ENCODE results near the gene KRT32. TPM values are rescaled to one million over a fixed set of nuclear protein-coding genes. Genes with fewer than 3 reads are reported as not detected.

KRT32 gene
- total RNA-seq, 1 donor from 2014 or later, result not detected

DNA sequence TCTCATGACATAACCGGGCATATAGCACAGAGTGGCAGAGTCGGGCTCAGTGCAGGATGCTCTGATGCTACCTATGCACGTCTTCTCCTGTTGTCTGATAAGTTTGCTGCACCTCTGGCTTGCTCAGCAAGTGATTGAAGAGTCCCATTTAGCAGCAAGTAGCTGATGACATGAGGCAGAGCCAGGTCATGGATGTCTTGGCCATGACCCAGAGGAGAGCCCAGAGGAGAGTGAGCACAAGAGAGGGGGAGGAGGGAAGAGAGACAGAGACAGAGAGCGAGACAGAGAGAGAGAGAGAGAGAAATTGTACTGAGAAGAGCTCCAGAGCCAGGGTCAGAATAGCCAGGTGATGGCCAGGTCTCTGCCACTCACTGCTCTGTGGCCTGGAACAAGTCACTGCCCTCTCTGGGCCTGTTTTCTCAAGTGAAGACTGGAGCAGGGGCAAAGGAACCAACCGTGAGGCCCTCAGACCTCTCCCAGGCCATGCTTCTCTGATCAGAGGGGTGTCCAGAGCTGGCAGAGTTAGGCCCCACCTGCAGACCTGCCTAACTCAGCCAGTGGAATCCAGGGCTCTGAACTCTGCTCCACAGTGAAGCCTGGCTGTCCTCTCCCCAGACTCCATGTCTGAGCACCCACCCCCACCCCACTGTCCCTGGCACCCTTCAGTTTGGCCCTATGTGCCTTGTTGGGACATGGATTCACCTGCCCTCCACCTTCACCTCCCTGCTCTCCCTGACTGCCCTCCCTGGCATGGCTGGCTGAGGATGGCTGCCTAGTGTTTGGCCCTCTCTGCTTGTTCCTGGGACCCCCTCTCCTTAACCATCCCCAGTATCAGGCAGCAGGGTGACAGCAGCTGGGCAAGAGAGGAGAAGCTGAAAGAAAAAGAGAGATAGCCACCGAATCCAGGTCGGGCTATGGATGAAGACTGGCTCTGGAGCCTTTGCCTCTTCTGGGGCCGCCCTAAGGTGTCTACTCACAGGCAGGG is 18.0 kb upstream of the KRT32 start:
- TF ChIP-seq, protein P1, sequence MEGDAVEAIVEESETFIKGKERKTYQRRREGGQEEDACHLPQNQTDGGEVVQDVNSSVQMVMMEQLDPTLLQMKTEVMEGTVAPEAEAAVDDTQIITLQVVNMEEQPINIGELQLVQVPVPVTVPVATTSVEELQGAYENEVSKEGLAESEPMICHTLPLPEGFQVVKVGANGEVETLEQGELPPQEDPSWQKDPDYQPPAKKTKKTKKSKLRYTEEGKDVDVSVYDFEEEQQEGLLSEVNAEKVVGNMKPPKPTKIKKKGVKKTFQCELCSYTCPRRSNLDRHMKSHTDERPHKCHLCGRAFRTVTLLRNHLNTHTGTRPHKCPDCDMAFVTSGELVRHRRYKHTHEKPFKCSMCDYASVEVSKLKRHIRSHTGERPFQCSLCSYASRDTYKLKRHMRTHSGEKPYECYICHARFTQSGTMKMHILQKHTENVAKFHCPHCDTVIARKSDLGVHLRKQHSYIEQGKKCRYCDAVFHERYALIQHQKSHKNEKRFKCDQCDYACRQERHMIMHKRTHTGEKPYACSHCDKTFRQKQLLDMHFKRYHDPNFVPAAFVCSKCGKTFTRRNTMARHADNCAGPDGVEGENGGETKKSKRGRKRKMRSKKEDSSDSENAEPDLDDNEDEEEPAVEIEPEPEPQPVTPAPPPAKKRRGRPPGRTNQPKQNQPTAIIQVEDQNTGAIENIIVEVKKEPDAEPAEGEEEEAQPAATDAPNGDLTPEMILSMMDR (IDR thresholded peaks at IDR 0.05), result no peak
- Mint-ChIP-seq H3K9me3 (ENCODE audit: low read depth) (no peaks in the 10 kb centered on the region), H3K27me3 (ENCODE audit: low read depth) (peaks cover 13% of the 10 kb centered on the region), H3K4me1 (ENCODE audit: low read depth) (no peaks in the 10 kb centered on the region), H3K4me3 (ENCODE audit: unreplicated experiment) (no peak overlapping the region), H3K36me3 (ENCODE audit: low read depth) (no peaks in the 10 kb centered on the region), H3K27ac (ENCODE audit: unreplicated experiment) (no peak overlapping the region)
- peak; percentile 33 for DNase-seq (ENCODE audit: low spot score)

DNA sequence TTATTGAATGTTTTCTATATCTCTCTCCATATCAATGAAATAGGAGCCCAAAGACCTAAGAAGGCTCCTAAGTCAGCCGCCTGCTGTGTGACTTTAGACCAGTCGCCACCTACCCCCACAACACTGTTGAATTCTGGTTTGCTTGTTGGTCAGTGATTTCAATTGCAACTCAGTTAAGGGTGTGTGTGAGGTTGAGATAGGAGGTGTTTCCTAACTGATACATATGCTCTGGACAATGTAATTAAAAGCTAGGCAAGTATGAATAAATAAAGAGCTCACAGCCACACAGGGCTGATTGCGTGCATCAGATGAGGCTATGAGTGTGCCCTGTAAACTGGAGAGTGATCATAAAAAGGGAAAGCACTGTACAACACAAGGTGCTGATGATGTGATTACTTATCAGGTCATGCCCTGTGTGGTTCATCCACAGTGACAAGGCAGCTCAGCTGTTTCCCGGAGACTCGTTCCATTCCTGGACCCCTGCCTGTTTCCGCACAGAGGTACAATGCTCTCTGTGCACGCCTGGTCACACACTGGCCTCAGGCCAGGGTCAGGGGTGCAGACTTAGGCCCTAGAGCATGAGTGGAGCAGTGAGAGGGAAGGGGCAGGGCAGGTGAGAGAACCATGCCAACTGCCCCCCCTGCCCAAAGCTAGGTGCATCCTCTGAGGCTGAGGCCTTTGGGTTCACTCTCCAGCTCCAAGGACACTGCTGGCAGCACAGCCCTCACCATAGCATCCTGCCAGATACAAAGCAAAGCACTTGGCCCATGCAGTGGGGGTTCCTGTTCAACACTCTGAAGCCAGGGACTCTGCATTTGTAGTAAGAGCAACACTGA is 17.0 kb upstream of the KRT32 start:
- H3K27me3 Mint-ChIP-seq (ENCODE audit: low read depth), result peaks cover 13% of the 10 kb centered on the region
- H3K4me3 Mint-ChIP-seq (ENCODE audit: unreplicated experiment), result no peak overlapping the region
- H3K36me3 Mint-ChIP-seq (ENCODE audit: low read depth), result no peaks in the 10 kb centered on the region
- no peak for DNase-seq (ENCODE audit: low spot score)
- no peak overlapping the region for H3K27ac Mint-ChIP-seq (ENCODE audit: unreplicated experiment)
- no peaks in the 10 kb centered on the region for H3K4me1 Mint-ChIP-seq (ENCODE audit: low read depth)
- TF ChIP-seq, protein P1 (IDR thresholded peaks at IDR 0.05), result no peak
- no peaks in the 10 kb centered on the region for H3K9me3 Mint-ChIP-seq (ENCODE audit: low read depth)

DNA sequence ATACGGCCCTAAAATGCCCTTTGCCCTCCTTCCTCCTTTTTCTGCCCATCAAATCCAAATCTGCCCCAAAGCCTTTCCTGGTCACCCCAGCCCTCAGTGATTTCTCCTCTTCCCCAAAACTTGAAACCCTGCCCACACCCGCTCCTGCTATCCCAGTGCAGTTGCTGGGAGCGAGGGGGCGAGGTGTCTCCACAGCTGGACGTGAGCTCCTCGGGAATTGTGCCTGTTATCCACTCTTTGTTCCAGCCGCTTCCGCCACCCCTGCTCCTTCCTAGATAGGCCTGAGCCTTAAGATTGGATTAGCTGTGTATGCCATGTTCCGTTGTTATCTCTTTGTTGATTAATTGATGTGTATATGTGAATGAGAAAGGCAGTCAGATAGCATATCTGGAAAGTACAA is 16.3 kb upstream of the KRT32 start:
- TF ChIP-seq, protein P1 (IDR thresholded peaks at IDR 0.05), result no peak
- Mint-ChIP-seq H3K4me1 (ENCODE audit: low read depth) (no peaks in the 10 kb centered on the region), H3K9me3 (ENCODE audit: low read depth) (no peaks in the 10 kb centered on the region), H3K27me3 (ENCODE audit: low read depth) (peaks cover 13% of the 10 kb centered on the region), H3K27ac (ENCODE audit: unreplicated experiment) (no peak overlapping the region), H3K36me3 (ENCODE audit: low read depth) (no peaks in the 10 kb centered on the region), H3K4me3 (ENCODE audit: unreplicated experiment) (no peak overlapping the region)
- DNase-seq (ENCODE audit: low spot score), result no peak

DNA sequence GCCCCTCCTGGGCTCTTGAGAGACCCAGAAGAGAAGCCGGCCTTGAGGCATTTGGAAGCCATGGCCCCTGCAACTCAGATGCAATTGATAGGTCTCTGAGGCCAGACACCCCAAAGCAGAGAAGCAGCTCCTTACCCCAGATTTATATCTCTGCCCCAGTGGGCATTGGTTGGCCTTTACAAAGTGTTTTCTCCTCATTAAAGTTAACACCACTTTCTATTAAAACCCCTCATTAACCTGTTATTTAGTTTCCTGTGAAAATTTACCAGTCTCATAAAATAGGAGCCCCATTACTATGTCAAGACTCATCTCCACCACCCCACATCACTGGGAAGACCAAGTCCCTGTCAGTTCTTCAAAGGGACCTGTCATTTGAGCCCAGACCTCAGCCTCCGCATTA is 13.8 kb upstream of the KRT32 start, which contains the start of gene KRT35:
KRT35 (minus strand) TSS at position 116 of the 400 bp plus-strand sequence; CDS start at position 62, 54 bp downstream.
- no peak within 1 kb of the TSS for H3K4me3 Mint-ChIP-seq (ENCODE audit: unreplicated experiment)
- no peaks in the 10 kb centered on the region for H3K36me3 Mint-ChIP-seq (ENCODE audit: low read depth)
- TF ChIP-seq, protein P1 (IDR thresholded peaks at IDR 0.05), result no peak
- no peaks in the 10 kb centered on the region for H3K9me3 Mint-ChIP-seq (ENCODE audit: low read depth)
- peaks cover 10% of the 10 kb centered on the region for H3K27me3 Mint-ChIP-seq (ENCODE audit: low read depth)
- H3K27ac Mint-ChIP-seq (ENCODE audit: unreplicated experiment), result no peak within 1 kb of the TSS
- DNase-seq (ENCODE audit: low spot score), result no peak
- no peaks in the 10 kb centered on the region for H3K4me1 Mint-ChIP-seq (ENCODE audit: low read depth)

DNA sequence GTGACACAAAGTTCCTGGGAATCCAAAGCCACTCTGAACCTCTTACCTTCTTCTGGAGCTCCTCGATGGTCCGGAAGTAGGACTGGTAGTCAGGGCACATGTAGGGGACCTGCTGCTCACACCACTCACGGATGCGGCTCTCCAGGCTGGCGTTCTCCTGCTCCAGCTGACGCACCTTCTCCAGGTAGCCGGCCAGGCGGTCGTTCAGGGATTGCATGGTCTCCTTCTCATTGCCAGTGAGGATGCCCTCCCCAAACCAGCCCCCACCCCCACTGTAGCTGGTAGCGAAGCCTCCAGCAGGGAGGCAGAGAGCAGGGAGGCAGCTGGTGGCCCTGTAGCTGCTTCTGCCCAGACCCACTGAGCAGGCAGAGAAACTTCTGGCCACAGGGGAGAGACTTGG is 13.4 kb upstream of the KRT32 start:
- Mint-ChIP-seq H3K4me1 (ENCODE audit: low read depth) (no peaks in the 10 kb centered on the region), H3K36me3 (ENCODE audit: low read depth) (no peaks in the 10 kb centered on the region), H3K9me3 (ENCODE audit: low read depth) (no peaks in the 10 kb centered on the region), H3K27ac (ENCODE audit: unreplicated experiment) (no peak overlapping the region), H3K4me3 (ENCODE audit: unreplicated experiment) (no peak overlapping the region), H3K27me3 (ENCODE audit: low read depth) (peaks cover 10% of the 10 kb centered on the region)
- DNase-seq (ENCODE audit: low spot score), result no peak
- TF ChIP-seq, protein P1 (IDR thresholded peaks at IDR 0.05), result no peak

All from chondrocyte (in vitro differentiated cells).